Activated naive CD4-positive, alpha-beta T cell treated with anti-CD3 and anti-CD28 coated beads for 36 hours (primary cell): ENCODE measurements around the gene ZNF444. TPM values are rescaled to one million over a fixed set of nuclear protein-coding genes. Genes with fewer than 3 reads are reported as not detected.
A peak's percentile ranks its signal among the peaks of the same experiment; 100 is the strongest.

Experiments
- CTCF ChIA-PET: fragments of 350-600 bp; sonication (Branson Sonifier 250); formaldehyde crosslinking; loops from one replicate; lab custom pipeline; 2021; ENCODE audit warnings: antibody characterized with exemption; lab: Charles Lee
- DNase-seq: peaks from one replicate; pipeline ENCODE4 v3.0.0-alpha.2; 2020
- H3K27ac Mint-ChIP-seq: one replicate; pipeline ENCODE4 v1.8.0; 2021; ENCODE audit warnings: mild to moderate bottlenecking, mixed read lengths
- H3K27me3 Mint-ChIP-seq: one replicate; pipeline ENCODE4 v1.8.0; 2021; ENCODE audit warnings: low read depth, mixed read lengths
- H3K36me3 Mint-ChIP-seq: one replicate; pipeline ENCODE4 v1.8.0; 2021; ENCODE audit warnings: low read depth, mixed read lengths
- H3K4me1 Mint-ChIP-seq: one replicate; pipeline ENCODE4 v1.8.0; 2021; ENCODE audit warnings: low read depth, mixed read lengths
- H3K4me3 Mint-ChIP-seq: one replicate; pipeline ENCODE4 v1.8.0; 2021; ENCODE audit warnings: mild to moderate bottlenecking, moderate library complexity, mixed read lengths
- H3K9me3 Mint-ChIP-seq: one replicate; pipeline ENCODE4 v1.8.0; 2021; ENCODE audit warnings: mixed read lengths
- intact Hi-C: fragments of 100-400 bp; cut with micrococcal nuclease; formaldehyde crosslinking; loops from one replicate; pipeline ENCODE4 v1.15.1; 2023
- total RNA-seq, 2 experiments: library from RNA; stranded (reverse); gene quantifications; one replicate each; pipeline ENCODE4 v1.2.3, GENCODE V29; 2021

The ZNF444 gene
- total RNA-seq, 2 experiments from 2014 or later: 17.8 to 21.4 TPM

- intact Hi-C loops: no loop called here
- H3K4me1 Mint-ChIP-seq: no peaks in the 10 kb centered on the region
- H3K9me3 Mint-ChIP-seq: no peaks in the 10 kb centered on the region
- no peak overlapping the region for H3K4me3 Mint-ChIP-seq
- no peaks in the 10 kb centered on the region for H3K27me3 Mint-ChIP-seq
- peak overlapping the region; percentile 4 for H3K27ac Mint-ChIP-seq
- CTCF ChIA-PET: no interaction called here
- DNase-seq: no peak
- H3K36me3 Mint-ChIP-seq: no peaks in the 10 kb centered on the region
These were observed 8.7 kb upstream of the ZNF444 start for GRCh38 chr19:56132316-56132822.

- H3K27me3 Mint-ChIP-seq: no peaks in the 10 kb centered on the region
- H3K4me3 Mint-ChIP-seq: no peak overlapping the region
- DNase-seq: no peak
- H3K4me1 Mint-ChIP-seq: peaks cover under 1% of the 10 kb centered on the region
- CTCF ChIA-PET: interaction anchor here (1.1 to 1.2 kb wide), 2 partner anchors 12 to 19 kb away, joined by 3 read pairs; no protein-coding TSS in a partner anchor
- no peaks in the 10 kb centered on the region for H3K9me3 Mint-ChIP-seq
- no peak overlapping the region for H3K27ac Mint-ChIP-seq
- intact Hi-C loops: no loop called here
- H3K36me3 Mint-ChIP-seq: no peaks in the 10 kb centered on the region
These were observed 7.0 kb upstream of the ZNF444 start for GRCh38 chr19:56133858-56134653.

- no peak overlapping the region for H3K4me3 Mint-ChIP-seq
- intact Hi-C loops: no loop called here
- no peaks in the 10 kb centered on the region for H3K27me3 Mint-ChIP-seq
- CTCF ChIA-PET: interaction anchor here (1.1 to 1.2 kb wide), 2 partner anchors 13 to 18 kb away, joined by 3 read pairs; no protein-coding TSS in a partner anchor
- no peaks in the 10 kb centered on the region for H3K36me3 Mint-ChIP-seq
- H3K4me1 Mint-ChIP-seq: peaks cover 3% of the 10 kb centered on the region
- H3K9me3 Mint-ChIP-seq: no peaks in the 10 kb centered on the region
- no peak overlapping the region for H3K27ac Mint-ChIP-seq
- no peak for DNase-seq
These were observed 6.5 kb upstream of the ZNF444 start for GRCh38 chr19:56134654-56134921.

- peaks cover 12% of the 10 kb centered on the region for H3K4me1 Mint-ChIP-seq
- no peaks in the 10 kb centered on the region for H3K27me3 Mint-ChIP-seq
- no peak overlapping the region for H3K27ac Mint-ChIP-seq
- no peaks in the 10 kb centered on the region for H3K9me3 Mint-ChIP-seq
- intact Hi-C loops: no loop called here
- no peak for DNase-seq
- no peak overlapping the region for H3K4me3 Mint-ChIP-seq
- CTCF ChIA-PET: interaction anchor here (1.6 kb wide), 1 partner anchor 19 kb away, joined by 4 read pairs; no protein-coding TSS in a partner anchor
- peaks cover 1% of the 10 kb centered on the region for H3K36me3 Mint-ChIP-seq
These were observed 4.7 kb upstream of the ZNF444 start for GRCh38 chr19:56136362-56136761.

DNA sequence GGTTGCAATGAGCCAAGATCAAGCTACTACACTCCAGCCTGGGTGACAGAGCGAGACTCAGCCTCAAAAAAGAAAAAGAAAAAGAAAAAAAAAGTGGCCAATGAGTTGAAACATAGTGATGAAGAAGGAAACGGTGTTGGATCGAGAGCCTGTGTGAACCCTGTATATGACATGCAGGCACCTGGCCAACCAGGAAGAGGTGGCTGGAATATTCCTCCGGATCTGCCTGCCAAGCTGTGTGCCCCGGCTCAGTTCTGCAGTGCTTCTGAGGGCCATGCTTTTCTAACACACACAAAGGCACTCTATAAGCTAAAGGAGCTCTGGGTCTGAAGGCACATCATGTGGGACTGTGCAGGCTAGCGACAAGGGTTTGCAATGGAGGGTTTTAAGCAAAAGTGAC, 3.7 kb upstream of the ZNF444 start:
- Mint-ChIP-seq H3K27me3 (no peaks in the 10 kb centered on the region), H3K9me3 (no peaks in the 10 kb centered on the region), H3K36me3 (peaks cover 1% of the 10 kb centered on the region), H3K4me1 (peaks cover 19% of the 10 kb centered on the region), H3K27ac (no peak overlapping the region), H3K4me3 (no peak overlapping the region)
- no peak for DNase-seq
- CTCF ChIA-PET: interaction anchor here (0.5 to 0.6 kb wide), 2 partner anchors 71 to 1272 kb away, joined by 3 read pairs; no protein-coding TSS in a partner anchor
- intact Hi-C loops: no loop called here

DNA sequence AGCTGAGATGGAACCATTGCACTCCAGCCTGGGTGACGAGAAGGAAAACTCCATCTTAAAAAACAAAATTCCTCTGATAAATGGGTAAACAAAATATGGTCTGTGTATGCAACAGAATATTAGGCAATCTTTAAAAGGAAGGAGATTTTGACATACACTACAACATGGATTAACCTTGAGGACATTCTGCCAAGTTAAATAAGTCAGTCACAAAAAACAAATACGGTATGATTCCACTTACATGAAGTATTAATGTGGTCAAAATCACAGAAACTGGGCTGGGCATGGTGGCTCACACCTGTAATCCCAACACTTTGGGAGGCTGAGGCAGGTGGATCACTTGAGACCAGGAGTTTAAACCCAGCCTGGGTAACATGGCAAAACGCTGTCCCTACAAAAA, 3.0 kb upstream of the ZNF444 start:
- Mint-ChIP-seq H3K4me3 (no peak overlapping the region), H3K4me1 (peaks cover 25% of the 10 kb centered on the region), H3K27ac (no peak overlapping the region), H3K36me3 (peaks cover 1% of the 10 kb centered on the region), H3K27me3 (no peaks in the 10 kb centered on the region), H3K9me3 (no peaks in the 10 kb centered on the region)
- DNase-seq: no peak
- intact Hi-C loops: no loop called here
- CTCF ChIA-PET: no interaction called here

GRCh38 chr19:56139847-56140582, 1.1 kb upstream of the ZNF444 start:
- H3K36me3 Mint-ChIP-seq: peaks cover 1% of the 10 kb centered on the region
- H3K27ac Mint-ChIP-seq: peak overlapping the region; percentile 95
- intact Hi-C loops: loop anchor here (1.0 to 2.0 kb wide), 4 partner anchors 19 to 485 kb away; partner anchors contain the start of genes U2AF2, ZNF787 and ZSCAN5A
- CTCF ChIA-PET: no interaction called here
- H3K27me3 Mint-ChIP-seq: no peaks in the 10 kb centered on the region
- peaks cover 35% of the 10 kb centered on the region for H3K4me1 Mint-ChIP-seq
- no peaks in the 10 kb centered on the region for H3K9me3 Mint-ChIP-seq
- peak overlapping the region; percentile 97 for H3K4me3 Mint-ChIP-seq
- DNase-seq: peak; percentile 17

- peak overlapping the region; percentile 95 for H3K27ac Mint-ChIP-seq
- H3K36me3 Mint-ChIP-seq: peaks cover 1% of the 10 kb centered on the region
- peak overlapping the region; percentile 97 for H3K4me3 Mint-ChIP-seq
- no peaks in the 10 kb centered on the region for H3K9me3 Mint-ChIP-seq
- DNase-seq: peak; percentile 46
- intact Hi-C loops: loop anchor here (1.0 to 2.0 kb wide), 3 partner anchors 21 to 542 kb away; partner anchors contain the start of genes FIZ1 and U2AF2
- peaks cover 35% of the 10 kb centered on the region for H3K4me1 Mint-ChIP-seq
- CTCF ChIA-PET: interaction anchor here (0.6 to 1.0 kb wide), 2 partner anchors 36 to 430 kb away, joined by 3 read pairs; no protein-coding TSS in a partner anchor
- no peaks in the 10 kb centered on the region for H3K27me3 Mint-ChIP-seq
These were observed 418 bp downstream of the ZNF444 start for GRCh38 chr19:56141417-56141993.

- H3K36me3 Mint-ChIP-seq: peaks cover 1% of the 10 kb centered on the region
- no peak for DNase-seq
- CTCF ChIA-PET: interaction anchor here (0.6 kb wide), 1 partner anchor 13 kb away, joined by 3 read pairs; no protein-coding TSS in a partner anchor
- intact Hi-C loops: no loop called here
- no peaks in the 10 kb centered on the region for H3K9me3 Mint-ChIP-seq
- peaks cover 35% of the 10 kb centered on the region for H3K4me1 Mint-ChIP-seq
- H3K4me3 Mint-ChIP-seq: peak overlapping the region; percentile 97
- peak overlapping the region; percentile 65 for H3K27ac Mint-ChIP-seq
- no peaks in the 10 kb centered on the region for H3K27me3 Mint-ChIP-seq
These were observed 1.1 kb downstream of the ZNF444 start for GRCh38 chr19:56142087-56142787.

- Mint-ChIP-seq H3K9me3 (no peaks in the 10 kb centered on the region), H3K4me1 (peaks cover 35% of the 10 kb centered on the region), H3K27ac (no peak overlapping the region), H3K36me3 (peaks cover 2% of the 10 kb centered on the region), H3K4me3 (no peak overlapping the region), H3K27me3 (no peaks in the 10 kb centered on the region)
- intact Hi-C loops: no loop called here
- CTCF ChIA-PET: interaction anchor here (0.6 to 0.7 kb wide), 2 partner anchors 12 to 29 kb away, joined by 3 to 4 read pairs; no protein-coding TSS in a partner anchor
- DNase-seq: no peak
These were observed 1.9 kb downstream of the ZNF444 start for GRCh38 chr19:56142897-56143434.

GRCh38 chr19:56144376-56144775, 3.3 kb downstream of the ZNF444 start:
- Mint-ChIP-seq H3K4me1 (peaks cover 32% of the 10 kb centered on the region), H3K36me3 (peaks cover 10% of the 10 kb centered on the region), H3K27ac (no peak overlapping the region), H3K9me3 (no peaks in the 10 kb centered on the region), H3K27me3 (no peaks in the 10 kb centered on the region), H3K4me3 (no peak overlapping the region)
- CTCF ChIA-PET: no interaction called here
- intact Hi-C loops: no loop called here
- DNase-seq: no peak
